Mucosa of stomach (tissue), 1 donor: ENCODE measurements around the gene LGR5.

ENCODE experiments used
- H3K27me3 ChIP-seq: one replicate; pipeline ENCODE4 v1.7.0; 2013; ENCODE audit warnings: mild to moderate bottlenecking, low read length; ENCODE audit not compliant: control insufficient read depth, insufficient read depth
- H3K36me3 ChIP-seq: one replicate; pipeline ENCODE4 v1.7.0; 2013; ENCODE audit warnings: low read length; ENCODE audit not compliant: control insufficient read depth, insufficient read depth
- H3K4me1 ChIP-seq: one replicate; pipeline ENCODE4 v1.7.0; 2013; ENCODE audit warnings: mild to moderate bottlenecking, low read length; ENCODE audit not compliant: control insufficient read depth, insufficient read depth
- H3K4me3 ChIP-seq: one replicate; pipeline ENCODE4 v1.7.0; 2013; ENCODE audit warnings: low read length
- H3K9ac ChIP-seq: one replicate; pipeline ENCODE4 v1.7.0; 2013; ENCODE audit warnings: mild to moderate bottlenecking, low read length, moderate library complexity
- H3K9me3 ChIP-seq: one replicate; pipeline ENCODE4 v1.7.0; 2013; ENCODE audit warnings: mild to moderate bottlenecking, low read length, moderate library complexity; ENCODE audit not compliant: control insufficient read depth
- donor health status: Pancreatic carcinoma.

LGR5 gene

DNA sequence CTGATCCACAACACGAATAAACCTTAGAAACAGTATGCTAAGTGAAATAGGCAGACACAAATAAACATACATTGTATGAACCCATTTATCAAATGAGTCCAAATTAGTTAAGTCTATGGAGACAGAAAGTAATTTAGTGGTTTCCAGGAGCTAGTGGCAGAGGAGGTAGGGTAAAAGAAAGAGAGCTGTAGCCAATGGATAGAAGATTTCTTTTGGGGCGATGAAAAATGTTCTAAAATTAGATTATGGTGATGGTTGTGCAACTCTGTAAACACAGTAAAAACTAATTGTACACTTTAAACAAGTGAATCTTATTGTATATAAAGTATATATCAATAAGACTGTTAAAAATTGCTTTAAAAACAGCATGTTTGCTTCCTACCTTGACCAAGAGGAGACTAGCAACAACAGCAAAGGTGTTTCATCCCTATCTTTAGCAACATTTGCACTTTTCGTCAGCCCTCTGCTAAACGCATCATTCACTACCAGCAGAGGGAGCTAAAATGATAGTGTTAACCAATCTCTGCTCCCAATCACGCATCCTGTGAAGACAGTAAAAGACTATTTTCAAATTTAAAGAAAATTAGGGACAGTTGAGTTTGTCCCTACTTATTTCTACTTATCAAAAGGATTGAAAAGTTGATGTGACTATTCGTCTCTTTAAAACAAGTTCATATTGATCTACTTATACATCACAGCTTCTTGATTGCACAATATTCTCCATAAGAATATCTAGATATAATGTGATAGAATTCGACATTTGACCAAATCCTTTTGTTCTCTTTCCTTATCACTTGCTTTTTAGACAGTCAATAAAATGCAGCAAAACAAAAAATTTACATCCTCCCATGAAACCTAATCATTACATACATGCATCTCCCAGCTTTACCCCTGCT lies 24.0 kb upstream of the LGR5 start:
- no peak overlapping the region for H3K9ac ChIP-seq
- no peaks in the 10 kb centered on the region for H3K4me1 ChIP-seq
- H3K36me3 ChIP-seq: no peaks in the 10 kb centered on the region
- no peaks in the 10 kb centered on the region for H3K27me3 ChIP-seq
- no peak overlapping the region for H3K4me3 ChIP-seq
- H3K9me3 ChIP-seq: no peaks in the 10 kb centered on the region

GRCh38 chr12:71417181-71417580 lies 22.4 kb upstream of the LGR5 start:
- Histone ChIP-seq H3K36me3 (no peaks in the 10 kb centered on the region), H3K9me3 (no peaks in the 10 kb centered on the region), H3K4me3 (no peak overlapping the region), H3K9ac (no peak overlapping the region), H3K27me3 (no peaks in the 10 kb centered on the region), H3K4me1 (no peaks in the 10 kb centered on the region)

DNA sequence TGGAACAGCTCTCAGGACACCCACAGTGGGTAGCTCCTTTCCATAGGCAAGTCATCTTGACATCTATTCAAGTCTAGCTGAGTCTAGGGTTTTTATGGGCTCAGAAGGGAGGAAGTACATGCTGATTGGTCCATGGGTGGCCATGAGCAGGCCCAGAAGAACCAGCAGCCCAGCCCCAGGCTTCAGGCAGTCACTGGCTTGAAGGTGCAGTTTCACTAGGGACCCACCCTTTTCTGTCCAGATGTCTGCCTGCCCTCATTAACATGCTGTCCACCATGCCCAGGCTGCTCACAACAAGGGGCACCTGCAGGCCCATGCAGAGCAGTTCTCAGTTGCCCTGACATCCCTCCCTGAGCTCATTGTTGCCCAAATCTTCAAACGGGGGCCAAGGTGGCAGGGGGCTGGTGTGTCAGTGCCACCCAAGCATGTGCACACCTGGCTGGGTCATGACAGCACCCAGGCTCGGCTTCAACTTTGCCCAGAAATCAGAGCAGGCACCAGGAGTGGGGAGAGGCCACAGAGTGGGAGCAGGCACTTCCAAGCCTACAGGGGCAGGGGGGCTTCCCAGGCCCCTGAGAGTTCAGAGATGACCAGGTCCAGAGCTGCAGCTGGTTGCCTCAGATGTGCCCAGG lies 18.7 kb upstream of the LGR5 start:
- Histone ChIP-seq H3K9me3 (no peaks in the 10 kb centered on the region), H3K9ac (no peak overlapping the region), H3K27me3 (no peaks in the 10 kb centered on the region), H3K36me3 (no peaks in the 10 kb centered on the region), H3K4me1 (no peaks in the 10 kb centered on the region), H3K4me3 (no peak overlapping the region)

- Histone ChIP-seq H3K9me3 (no peaks in the 10 kb centered on the region), H3K4me1 (no peaks in the 10 kb centered on the region), H3K36me3 (no peaks in the 10 kb centered on the region), H3K27me3 (no peaks in the 10 kb centered on the region), H3K9ac (no peak overlapping the region), H3K4me3 (no peak overlapping the region)
Observed at GRCh38 chr12:71425568-71426299, 13.9 kb upstream of the LGR5 start.

DNA sequence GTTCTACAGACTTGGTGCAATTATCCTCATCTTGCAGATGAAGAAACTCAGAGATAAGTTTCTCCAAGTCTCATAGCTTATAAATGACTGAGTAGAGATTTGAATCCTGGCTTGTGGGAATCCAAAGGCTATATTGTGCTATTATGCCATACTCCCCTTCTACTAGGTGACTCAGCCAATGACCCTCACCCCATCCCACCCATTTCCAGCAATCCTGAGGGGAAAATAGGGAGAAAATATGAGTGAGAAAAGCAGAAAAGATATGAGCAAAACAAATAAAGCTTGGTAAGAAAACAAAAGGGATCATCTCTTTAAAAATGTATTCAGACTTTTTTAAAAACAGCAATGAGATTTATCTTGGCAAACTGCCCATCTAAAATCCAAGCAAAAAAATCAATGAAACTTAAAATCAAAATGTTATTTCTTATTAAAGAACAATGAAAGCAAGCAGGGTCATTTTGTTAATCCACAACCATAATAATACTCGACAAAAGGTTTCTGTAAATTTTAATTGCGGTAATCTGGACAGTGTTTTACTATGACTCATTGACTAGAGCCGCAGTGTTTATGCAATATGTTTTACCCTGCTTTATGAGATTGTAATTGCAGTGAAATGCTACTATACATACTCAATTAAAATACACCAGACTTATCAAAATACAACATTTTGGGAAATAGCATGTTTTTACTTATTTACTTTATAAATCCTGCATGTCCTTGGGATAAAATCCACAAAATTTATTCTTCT lies 13.1 kb upstream of the LGR5 start:
- Histone ChIP-seq H3K9me3 (no peaks in the 10 kb centered on the region), H3K4me3 (no peak overlapping the region), H3K36me3 (no peaks in the 10 kb centered on the region), H3K9ac (no peak overlapping the region), H3K4me1 (no peaks in the 10 kb centered on the region), H3K27me3 (no peaks in the 10 kb centered on the region)

GRCh38 chr12:71430756-71431155 lies 8.8 kb upstream of the LGR5 start:
- Histone ChIP-seq H3K27me3 (no peaks in the 10 kb centered on the region), H3K9ac (no peak overlapping the region), H3K9me3 (no peaks in the 10 kb centered on the region), H3K4me3 (no peak overlapping the region), H3K4me1 (no peaks in the 10 kb centered on the region), H3K36me3 (no peaks in the 10 kb centered on the region)

GRCh38 chr12:71431991-71432390 lies 7.6 kb upstream of the LGR5 start:
- Histone ChIP-seq H3K27me3 (no peaks in the 10 kb centered on the region), H3K4me3 (no peak overlapping the region), H3K4me1 (no peaks in the 10 kb centered on the region), H3K36me3 (no peaks in the 10 kb centered on the region), H3K9me3 (no peaks in the 10 kb centered on the region), H3K9ac (no peak overlapping the region)

DNA sequence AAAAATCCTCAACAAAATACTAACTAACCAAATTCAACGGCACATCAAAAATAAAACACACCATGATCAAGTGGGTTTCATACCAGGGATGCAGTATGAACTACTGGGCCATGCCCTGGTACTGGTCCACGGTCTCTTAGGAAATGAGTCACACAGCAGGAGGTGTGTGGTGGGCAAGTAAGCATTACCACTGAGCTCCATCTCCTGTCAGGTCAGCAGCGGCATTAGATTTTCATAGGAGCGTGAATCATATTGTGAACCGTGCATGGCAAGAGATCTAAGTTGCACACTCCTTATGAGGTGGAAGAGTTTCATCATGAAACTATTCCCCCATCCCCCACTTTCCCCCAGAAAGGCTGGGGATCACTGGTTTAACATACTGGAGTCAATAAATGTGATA lies 6.7 kb upstream of the LGR5 start:
- H3K4me3 ChIP-seq: no peak overlapping the region
- H3K9ac ChIP-seq: no peak overlapping the region
- no peaks in the 10 kb centered on the region for H3K9me3 ChIP-seq
- H3K27me3 ChIP-seq: peaks cover 1% of the 10 kb centered on the region
- no peaks in the 10 kb centered on the region for H3K4me1 ChIP-seq
- H3K36me3 ChIP-seq: no peaks in the 10 kb centered on the region

DNA sequence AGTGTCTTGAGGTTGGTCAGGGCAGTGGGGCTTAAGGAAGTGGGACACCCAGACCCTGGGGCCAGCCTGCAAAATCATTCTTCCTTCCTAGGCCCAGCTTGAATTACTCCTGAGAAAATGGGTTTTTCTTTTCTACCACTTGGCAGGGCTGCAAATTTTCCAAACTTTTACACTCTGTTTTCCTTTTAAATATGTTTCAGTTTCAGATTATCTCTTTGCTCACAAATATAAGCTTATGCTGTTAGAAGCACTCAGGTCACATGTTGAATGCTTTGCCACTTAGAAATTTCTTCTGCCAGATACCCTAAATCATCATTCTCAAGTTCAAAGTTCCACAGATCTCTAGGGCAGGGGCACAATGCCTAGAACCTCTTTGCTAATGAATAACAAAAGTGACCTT lies 2.9 kb upstream of the LGR5 start:
- Histone ChIP-seq H3K27me3 (peaks cover 39% of the 10 kb centered on the region), H3K9me3 (no peaks in the 10 kb centered on the region), H3K4me1 (peaks cover 18% of the 10 kb centered on the region), H3K4me3 (no peak overlapping the region), H3K36me3 (no peaks in the 10 kb centered on the region), H3K9ac (no peak overlapping the region)

DNA sequence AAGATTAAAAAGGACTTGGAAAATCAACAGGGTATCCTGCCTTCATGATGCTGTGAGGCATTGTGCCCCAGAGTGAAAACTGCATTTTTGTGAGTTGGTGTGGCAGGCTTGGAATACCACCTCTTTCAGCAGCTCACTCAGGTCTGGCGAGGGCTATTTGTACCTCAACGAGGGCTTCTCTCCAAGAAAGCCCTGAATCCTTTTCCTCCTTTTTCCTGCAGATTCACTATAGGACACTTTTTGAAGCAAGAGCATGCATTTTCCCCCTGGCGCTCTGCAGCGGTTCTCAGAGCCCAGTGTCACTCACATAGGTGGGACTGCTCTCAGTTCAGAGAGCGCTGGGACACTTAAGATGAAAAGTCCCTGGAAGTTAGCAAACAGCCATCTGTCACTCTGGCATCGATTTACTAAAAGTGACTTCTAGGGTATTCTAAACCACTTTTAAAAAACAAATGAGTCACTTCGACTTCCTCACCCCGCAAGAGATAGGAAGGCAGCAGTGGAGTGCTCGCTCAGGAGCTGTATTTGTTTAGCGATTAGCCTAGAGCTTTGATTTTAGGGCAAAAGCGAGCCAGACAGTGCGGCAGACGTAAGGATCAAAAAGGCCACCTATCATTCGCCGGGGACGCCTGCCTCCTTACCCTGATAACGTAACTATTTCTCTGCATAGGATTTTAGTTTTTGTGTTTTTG lies 782 bp upstream of the LGR5 start:
- Histone ChIP-seq H3K4me3 (no peak overlapping the region), H3K9ac (no peak overlapping the region), H3K36me3 (no peaks in the 10 kb centered on the region), H3K9me3 (no peaks in the 10 kb centered on the region), H3K27me3 (peaks cover 40% of the 10 kb centered on the region), H3K4me1 (peaks cover 18% of the 10 kb centered on the region)

DNA sequence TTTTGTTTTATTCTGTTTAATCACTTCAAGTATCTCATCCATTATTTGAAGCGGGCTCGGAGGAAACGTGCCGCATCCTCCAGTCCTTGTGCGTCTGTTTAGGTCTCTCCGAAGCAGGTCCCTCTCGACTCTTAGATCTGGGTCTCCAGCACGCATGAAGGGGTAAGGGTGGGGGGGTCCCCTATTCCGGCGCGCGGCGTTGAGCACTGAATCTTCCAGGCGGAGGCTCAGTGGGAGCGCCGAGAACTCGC lies 311 bp upstream of the LGR5 start:
- Histone ChIP-seq H3K4me3 (no peak overlapping the region), H3K36me3 (no peaks in the 10 kb centered on the region), H3K9ac (no peak overlapping the region), H3K9me3 (no peaks in the 10 kb centered on the region), H3K4me1 (peaks cover 18% of the 10 kb centered on the region), H3K27me3 (peaks cover 40% of the 10 kb centered on the region)
